ENCODE data around the gene RTBDN.

RTBDN gene

DNA sequence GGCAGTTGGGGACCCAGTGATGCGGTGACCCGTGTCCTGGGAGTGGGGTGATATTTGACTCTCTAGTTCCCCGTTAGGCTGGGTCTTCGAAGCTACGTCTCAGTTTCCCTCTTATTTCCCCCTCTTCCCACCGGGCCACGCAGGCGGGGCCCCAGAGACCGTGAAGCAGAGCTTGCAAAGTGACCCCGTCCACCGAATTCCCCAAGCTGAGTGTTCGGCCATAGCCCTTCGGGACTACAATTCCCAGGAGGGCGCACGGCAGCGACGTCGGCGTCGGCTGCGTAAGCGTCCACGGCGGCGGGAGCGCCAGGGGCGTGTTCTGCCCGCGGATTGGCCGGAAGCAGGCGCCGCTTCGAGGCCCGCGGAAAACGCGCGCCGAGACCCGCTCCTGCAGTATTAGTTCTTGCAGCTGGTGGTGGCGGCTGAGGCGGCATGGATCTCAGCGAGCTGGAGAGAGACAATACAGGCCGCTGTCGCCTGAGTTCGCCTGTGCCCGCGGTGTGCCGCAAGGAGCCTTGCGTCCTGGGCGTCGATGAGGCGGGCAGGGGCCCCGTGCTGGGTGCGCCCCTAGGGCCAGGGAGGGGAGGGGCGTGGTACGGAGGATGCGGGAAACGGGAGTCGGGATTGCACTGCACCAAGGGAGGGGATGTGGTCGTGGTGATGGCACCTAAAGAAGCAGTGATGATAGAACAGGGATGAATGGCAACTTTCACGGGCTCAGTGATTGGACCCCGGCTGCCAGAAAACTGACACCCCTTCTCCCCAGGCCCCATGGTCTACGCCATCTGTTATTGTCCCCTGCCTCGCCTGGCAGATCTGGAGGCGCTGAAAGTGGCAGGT lies 27.9 kb downstream of the RTBDN start, which contains the start of gene RNASEH2A:
Gene RNASEH2A, plus strand, starts transcription at position 343 of the 840 bp plus-strand sequence. Its CDS starts 90 bp downstream, at position 433.
- DNase-seq (ENCODE audit: low read depth), result no peak
- H3K4me3 ChIP-seq (ENCODE audit: low read length), result peak within 1 kb of the TSS; percentile 70
- TF ChIP-seq, protein P1, sequence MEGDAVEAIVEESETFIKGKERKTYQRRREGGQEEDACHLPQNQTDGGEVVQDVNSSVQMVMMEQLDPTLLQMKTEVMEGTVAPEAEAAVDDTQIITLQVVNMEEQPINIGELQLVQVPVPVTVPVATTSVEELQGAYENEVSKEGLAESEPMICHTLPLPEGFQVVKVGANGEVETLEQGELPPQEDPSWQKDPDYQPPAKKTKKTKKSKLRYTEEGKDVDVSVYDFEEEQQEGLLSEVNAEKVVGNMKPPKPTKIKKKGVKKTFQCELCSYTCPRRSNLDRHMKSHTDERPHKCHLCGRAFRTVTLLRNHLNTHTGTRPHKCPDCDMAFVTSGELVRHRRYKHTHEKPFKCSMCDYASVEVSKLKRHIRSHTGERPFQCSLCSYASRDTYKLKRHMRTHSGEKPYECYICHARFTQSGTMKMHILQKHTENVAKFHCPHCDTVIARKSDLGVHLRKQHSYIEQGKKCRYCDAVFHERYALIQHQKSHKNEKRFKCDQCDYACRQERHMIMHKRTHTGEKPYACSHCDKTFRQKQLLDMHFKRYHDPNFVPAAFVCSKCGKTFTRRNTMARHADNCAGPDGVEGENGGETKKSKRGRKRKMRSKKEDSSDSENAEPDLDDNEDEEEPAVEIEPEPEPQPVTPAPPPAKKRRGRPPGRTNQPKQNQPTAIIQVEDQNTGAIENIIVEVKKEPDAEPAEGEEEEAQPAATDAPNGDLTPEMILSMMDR (conservative IDR thresholded peaks at IDR 0.05; ENCODE audit: low read depth, low read length), result no peak

DNA sequence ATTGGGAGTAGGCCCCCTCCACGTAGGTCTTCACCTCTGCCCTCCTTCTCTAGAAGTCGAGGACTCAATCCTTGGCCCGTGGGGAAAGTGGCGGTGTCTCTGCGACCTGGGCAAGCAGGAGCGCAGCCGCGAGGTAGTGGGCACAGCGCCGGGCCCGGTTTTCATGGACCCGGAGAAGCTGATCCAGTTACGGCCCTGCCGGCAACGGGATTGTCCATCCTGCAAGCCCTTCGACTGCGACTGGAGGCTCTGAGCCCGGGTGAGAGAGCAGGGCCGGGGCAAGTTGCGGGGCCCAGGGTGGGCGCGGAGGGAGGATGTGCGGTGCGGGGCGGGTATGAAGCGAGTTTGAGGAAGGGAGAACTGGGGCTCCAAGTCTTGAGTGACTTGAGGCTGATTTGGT lies 30.3 kb downstream of the RTBDN start:
- no peak overlapping the region for H3K4me3 ChIP-seq (ENCODE audit: low read length)
- DNase-seq (ENCODE audit: low read depth), result no peak
- TF ChIP-seq, protein P1 (conservative IDR thresholded peaks at IDR 0.05; ENCODE audit: low read depth, low read length), result no peak

DNA sequence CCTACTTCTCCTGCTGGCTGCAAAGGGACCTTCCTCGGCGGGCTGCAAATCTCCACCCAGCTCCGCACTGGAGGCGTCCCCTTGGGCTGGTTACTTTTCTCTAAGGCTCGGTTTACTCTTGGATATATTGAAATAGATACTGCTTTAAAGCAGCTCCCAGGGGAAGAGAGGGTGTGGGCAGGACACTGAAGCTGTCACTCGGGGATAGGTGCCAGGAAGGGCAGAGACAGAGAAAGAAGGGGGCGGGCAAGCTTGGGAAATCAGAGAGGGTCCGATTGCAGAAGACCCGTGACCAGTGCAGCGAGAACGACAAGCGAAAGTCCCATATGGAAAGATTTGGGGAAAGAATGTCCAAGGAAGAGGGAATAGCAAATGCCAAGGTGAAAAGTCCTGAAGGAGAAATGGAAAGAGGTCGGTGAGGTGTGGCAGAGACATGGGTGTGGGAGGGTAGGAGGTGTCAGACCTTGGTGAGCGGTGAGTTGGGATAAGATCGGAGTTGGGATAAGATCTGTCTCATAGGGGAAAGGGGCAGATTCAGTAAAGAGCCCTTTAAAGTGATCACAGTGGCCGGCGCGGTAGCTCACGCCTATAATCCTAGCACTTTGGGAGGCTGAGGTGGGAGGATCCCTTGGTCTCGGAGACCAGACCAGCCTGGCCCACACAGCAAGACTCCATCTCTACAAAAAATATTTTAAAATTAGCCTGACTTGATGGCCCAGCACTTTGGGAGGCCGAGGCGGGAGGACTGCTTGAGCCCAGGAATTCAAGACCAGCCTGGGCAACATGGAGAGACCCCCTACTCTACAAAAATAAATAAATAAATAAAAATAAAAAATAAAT lies 31.9 kb downstream of the RTBDN start:
- DNase-seq (ENCODE audit: low read depth), result no peak
- TF ChIP-seq, protein P1 (conservative IDR thresholded peaks at IDR 0.05; ENCODE audit: low read depth, low read length), result no peak
- peak overlapping the region; percentile 89 for H3K4me3 ChIP-seq (ENCODE audit: low read length)

DNA sequence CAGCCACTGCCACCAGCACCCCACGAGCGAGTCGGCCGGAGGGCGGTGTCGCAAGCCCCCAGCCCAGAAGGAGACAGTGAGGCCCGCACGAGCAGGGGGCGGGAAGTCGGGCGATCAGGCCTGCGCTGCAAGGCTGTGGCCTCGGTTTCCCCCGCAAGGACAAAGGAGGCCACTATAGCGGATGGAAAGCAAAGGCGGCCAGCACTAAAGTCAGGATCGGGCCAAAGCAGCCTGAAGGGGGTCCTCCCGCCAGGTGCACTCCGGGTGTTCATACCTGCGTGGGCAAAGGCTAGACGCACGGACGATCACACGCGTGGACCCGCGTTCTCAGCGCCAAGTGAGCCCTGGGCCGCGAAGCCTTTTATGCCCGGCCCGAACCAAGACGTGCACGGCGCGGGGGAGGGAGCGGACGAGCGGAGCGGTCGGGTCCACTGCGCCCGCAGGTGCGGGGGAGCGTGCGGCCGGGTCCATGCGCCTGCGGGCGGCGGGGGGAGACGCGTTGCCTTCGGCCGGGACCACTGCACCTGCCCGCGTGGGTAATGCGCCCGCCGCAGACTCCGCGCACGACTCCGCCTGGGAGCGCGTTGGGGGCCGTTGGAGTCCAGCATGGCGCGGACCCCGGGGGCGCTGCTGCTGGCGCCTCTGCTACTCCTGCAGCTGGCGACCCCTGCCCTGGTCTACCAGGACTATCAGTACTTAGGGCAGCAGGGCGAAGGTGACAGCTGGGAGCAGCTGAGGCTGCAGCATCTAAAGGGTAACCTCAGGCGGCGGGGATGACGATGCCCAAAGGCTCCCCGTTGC lies 32.7 kb downstream of the RTBDN start, which contains the start of the genes PRDX2 and THSD8:
Gene PRDX2, minus strand, starts transcription at position 335 of the 801 bp plus-strand sequence. CDS start 539 bp downstream, outside the sequence.
Gene THSD8, plus strand, starts transcription at position 604 of the 801 bp plus-strand sequence. Its CDS starts 3 bp downstream, at position 607.
- TF ChIP-seq, protein P1 (conservative IDR thresholded peaks at IDR 0.05; ENCODE audit: low read depth, low read length), result peak; percentile 10
- H3K4me3 ChIP-seq (ENCODE audit: low read length), result peak within 1 kb of the TSS; percentile 89
- no peak for DNase-seq (ENCODE audit: low read depth)

DNA sequence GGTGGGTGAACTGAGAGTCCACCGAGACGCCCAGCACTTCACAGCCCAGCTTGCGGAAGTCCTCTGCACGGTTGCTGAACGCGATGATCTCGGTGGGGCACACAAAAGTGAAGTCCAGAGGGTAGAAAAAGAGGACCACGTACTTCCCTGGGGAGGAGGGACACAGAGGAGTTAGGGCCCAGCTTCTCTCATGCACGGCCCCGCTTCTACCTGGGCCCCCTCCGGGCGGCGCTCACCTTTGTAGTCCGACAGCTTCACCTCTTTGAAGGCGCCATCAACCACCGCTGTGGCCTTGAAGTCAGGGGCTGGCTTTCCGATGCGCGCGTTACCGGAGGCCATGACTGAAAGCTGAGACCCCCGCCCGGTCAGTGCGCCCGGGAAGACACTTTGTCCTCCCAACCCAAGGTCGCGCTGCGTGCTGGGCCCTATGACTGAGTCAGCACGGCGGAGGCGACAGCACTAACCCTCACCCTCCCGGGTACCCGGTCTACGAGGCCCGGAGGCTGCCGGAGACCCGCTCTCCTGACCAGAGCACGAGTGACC lies 33.4 kb downstream of the RTBDN start:
- TF ChIP-seq, protein P1 (conservative IDR thresholded peaks at IDR 0.05; ENCODE audit: low read depth, low read length), result no peak
- DNase-seq (ENCODE audit: low read depth), result no peak
- H3K4me3 ChIP-seq (ENCODE audit: low read length), result peak overlapping the region; percentile 89

DNA sequence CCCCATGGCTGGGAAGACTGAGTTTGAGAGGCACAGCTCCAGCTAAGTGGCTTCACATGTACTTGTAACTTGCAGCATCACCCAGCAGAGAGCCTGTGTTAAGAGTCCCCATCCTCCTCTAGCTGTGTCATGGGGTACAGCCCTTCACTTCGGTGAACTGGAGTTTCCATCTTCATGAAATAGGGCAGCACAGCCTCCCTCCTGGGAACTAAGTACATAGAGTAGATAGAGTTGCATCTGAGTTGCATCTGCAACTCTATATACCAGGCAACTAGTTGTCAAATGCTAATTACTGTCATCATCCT lies 34.0 kb downstream of the RTBDN start:
- H3K4me3 ChIP-seq (ENCODE audit: low read length), result peak overlapping the region; percentile 89
- DNase-seq (ENCODE audit: low read depth), result no peak
- TF ChIP-seq, protein P1 (conservative IDR thresholded peaks at IDR 0.05; ENCODE audit: low read depth, low read length), result no peak
